GM21390 (cell line): ENCODE data around the gene PCDHB12.

ENCODE experiments used
- ATAC-seq: cut with Tn5 transposase; IDR thresholded peaks from one replicate; pipeline ENCODE4 v1.9.1; 2021; ENCODE audit not compliant: unreplicated experiment

The PCDHB12 gene

GRCh38 chr5:141260458-141261237 lies 52.1 kb downstream of the PCDHB12 start:
- ATAC-seq, result no peak

- ATAC-seq, result no peak
These were observed 52.7 kb downstream of the PCDHB12 start for GRCh38 chr5:141261238-141261546.
